A549 (cell line): ENCODE measurements around the gene PRKCE. TPM values are rescaled to one million over a fixed set of nuclear protein-coding genes. Genes with fewer than 3 reads are reported as not detected.

Source experiments
- ATAC-seq, 2 experiments: fragments of 200-7000 bp in 1 of 2; fragments of >200 bp in 1 of 2; cut with Nextera tagmentation in 1 of 2; cut with Tn5 transposase in 1 of 2; 3 replicates each; pipeline versions ENCODE4 v1.8.0 to v1.9.1; 2018 to 2020; ENCODE audit warnings: mild to moderate bottlenecking in 1 of 2, moderate library complexity in 1 of 2
- CTCF ChIA-PET: fragments of 300-600 bp; sonication (Branson Sonifier 250); formaldehyde crosslinking; extraction: SDS; loops from one replicate; lab custom pipeline; 2021; ENCODE audit warnings: antibody characterized with exemption, inconsistent platforms; lab: Yijun Ruan, JAX
- POLR2A ChIA-PET: fragments of 350-600 bp; formaldehyde crosslinking; extraction: SDS; loops from one replicate; lab custom pipeline; 2021; ENCODE audit warnings: antibody characterized with exemption, inconsistent platforms; lab: Yijun Ruan, JAX
- DNase-seq, 2 experiments: peaks; one replicate each; pipeline versions ENCODE4 v3.0.0 to v3.0.0-alpha.2; 2011 to 2016; ENCODE audit warnings: low read depth in 1 of 2, low spot score in 1 of 2
- FAIRE-seq: peaks from 2 replicates; lab custom pipeline; 2011; peaks lifted over from hg19 to GRCh38; lab: Jason Lieb, UNC
- H3K27ac ChIP-seq, 2 experiments: fragments of >200 bp; sonication (Bioruptor Twin); formaldehyde crosslinking; 3 replicates each; pipeline ENCODE4 v1.5.1; 2016 to 2017
- H3K4me1 ChIP-seq: fragments of >200 bp; sonication (Bioruptor Twin); formaldehyde crosslinking; 3 replicates; pipeline ENCODE4 v1.6.1; 2016
- H3K4me2 ChIP-seq: fragments of >200 bp; sonication (Bioruptor Twin); formaldehyde crosslinking; 3 replicates; pipeline ENCODE4 v1.6.1; 2016
- H3K4me3 ChIP-seq: fragments of >200 bp; sonication (Bioruptor Twin); formaldehyde crosslinking; 3 replicates; pipeline ENCODE4 v1.5.1; 2016
- H3K9me3 ChIP-seq: fragments of >200 bp; sonication (Bioruptor Twin); formaldehyde crosslinking; 3 replicates; pipeline ENCODE4 v1.6.1; 2016
- BCL3 ChIP-seq: fragments of >200 bp; sonication (Bioruptor Twin); formaldehyde crosslinking; IDR thresholded peaks from 3 replicates; pipeline ENCODE4 v1.6.1; 2016
- CBX2 ChIP-seq: fragments of 200-600 bp; sonication (generic); IDR thresholded peaks from 2 replicates; pipeline ENCODE4 v1.6.1; 2016; ENCODE audit warnings: low read depth, mild to moderate bottlenecking, borderline replicate concordance
- CEBPB ChIP-seq, 2 experiments: fragments of >200 bp in 1 of 2; sonication (Bioruptor Twin) in 1 of 2; formaldehyde crosslinking in 1 of 2; IDR thresholded peaks; 2 replicates each; pipeline ENCODE4 v1.6.1; 2012 to 2016
- CHD2 ChIP-seq: fragments of 150-350 bp; IDR thresholded peaks from 2 replicates; pipeline ENCODE4 v1.6.1; 2014; ENCODE audit warnings: low read length; ENCODE audit not compliant: partially characterized antibody
- E2F6 ChIP-seq: IDR thresholded peaks from 2 replicates; pipeline ENCODE4 v1.6.1; 2012; ENCODE audit warnings: low read depth, borderline replicate concordance
- EP300 ChIP-seq, 2 experiments: fragments of >200 bp; sonication (Bioruptor Twin); formaldehyde crosslinking; IDR thresholded peaks; 2 replicates in 1 of 2; 3 replicates in 1 of 2; pipeline ENCODE4 v1.6.1; 2016 to 2017
- HEYL ChIP-seq: fragments of 250-450 bp; sonication (Bioruptor Pico); IDR thresholded peaks from 2 replicates; pipeline ENCODE4 v1.8.0; 2021; ENCODE audit warnings: mild to moderate bottlenecking, moderate library complexity
- JUN ChIP-seq, 2 experiments: fragments of >200 bp; sonication (Bioruptor Twin); formaldehyde crosslinking; IDR thresholded peaks; 2 replicates in 1 of 2; 3 replicates in 1 of 2; pipeline ENCODE4 v1.6.1; 2016 to 2017
- JUNB ChIP-seq: fragments of >200 bp; sonication (Bioruptor Twin); formaldehyde crosslinking; IDR thresholded peaks from 2 replicates; pipeline ENCODE4 v1.6.1; 2016
- KDM5A ChIP-seq: fragments of 200-600 bp; sonication (generic); IDR thresholded peaks from 2 replicates; pipeline ENCODE4 v1.6.1; 2016; ENCODE audit warnings: antibody characterized with exemption, mild to moderate bottlenecking
- MAZ ChIP-seq: fragments of 150-350 bp; IDR thresholded peaks from 2 replicates; pipeline ENCODE4 v1.6.1; 2014; ENCODE audit warnings: antibody characterized with exemption, low read depth, low read length, borderline replicate concordance
- NFE2L2 ChIP-seq: fragments of 150-350 bp; conservative IDR thresholded peaks from 2 replicates; pipeline ENCODE4 v1.6.1; 2014; ENCODE audit warnings: low read length
- NR3C1 ChIP-seq: fragments of >200 bp; sonication (Bioruptor Twin); formaldehyde crosslinking; IDR thresholded peaks from 3 replicates; pipeline ENCODE4 v1.6.1; 2017
- REST ChIP-seq: fragments of 200-600 bp; sonication (generic); IDR thresholded peaks from 2 replicates; pipeline ENCODE4 v1.6.1; 2016; ENCODE audit warnings: antibody characterized with exemption, mild to moderate bottlenecking, moderate library complexity
- RNF2 ChIP-seq: fragments of 200-600 bp; sonication (generic); IDR thresholded peaks from 2 replicates; pipeline ENCODE4 v1.6.1; 2016; ENCODE audit warnings: low read depth, mild to moderate bottlenecking, antibody characterized with exemption, moderate library complexity, borderline replicate concordance
- SMC3 ChIP-seq: fragments of >200 bp; sonication (Bioruptor Twin); formaldehyde crosslinking; IDR thresholded peaks from 3 replicates; pipeline ENCODE4 v1.6.1; 2018; ENCODE audit warnings: inconsistent platforms
- SREBF2 ChIP-seq: fragments of 450-650 bp; IDR thresholded peaks from 2 replicates; pipeline ENCODE4 v1.6.1; 2014; ENCODE audit warnings: mild to moderate bottlenecking, moderate library complexity
- TFCP2L1 ChIP-seq: fragments of 250-450 bp; sonication (Bioruptor Pico); IDR thresholded peaks from 2 replicates; pipeline ENCODE4 v1.5.0; 2021; ENCODE audit warnings: mild to moderate bottlenecking
- ZC3H11A ChIP-seq: fragments of 450-650 bp; IDR thresholded peaks from 2 replicates; pipeline ENCODE4 v1.6.1; 2014; ENCODE audit warnings: antibody characterized with exemption, mild to moderate bottlenecking
- ZFP36 ChIP-seq: fragments of 450-650 bp; IDR thresholded peaks from 2 replicates; pipeline ENCODE4 v1.6.1; 2014; ENCODE audit warnings: borderline replicate concordance; ENCODE audit not compliant: partially characterized antibody
- WGBS: methylation state at CpG from one replicate; pipeline ENCODE4 v1.1.6; 2017; ENCODE audit errors: missing lambda C conversion rate; 5-methylcytosine and 5-hydroxymethylcytosine counted together
- polyA plus RNA-seq, 4 experiments: library from polyadenylated mRNA; depleted of rRNA in 3 of 4; stranded (reverse); fragments of >200 nt; fragmentation: RNase III in 1 of 4; extraction: RNeasy Plus Mini Kit Qiagen cat#74134 plus additional on column Dnase treatment in 1 of 4; gene quantifications; 2 replicates in 3 of 4; 3 replicates in 1 of 4; pipeline ENCODE4 v1.2.3, GENCODE V29; 2011 to 2017
- TF ChIP-seq, protein P1 (sequence below): fragments of 250-450 bp; sonication (Bioruptor Pico); IDR thresholded peaks from 2 replicates; pipeline ENCODE4 v1.5.0; 2021; ENCODE audit warnings: mild to moderate bottlenecking, moderate library complexity, borderline replicate concordance
- TF ChIP-seq, protein P2 (sequence below): fragments of 450-650 bp; IDR thresholded peaks from 2 replicates; pipeline ENCODE4 v1.6.1; 2014; ENCODE audit warnings: antibody characterized with exemption
- TF ChIP-seq, protein P3 (sequence below): IDR thresholded peaks from 2 replicates; pipeline ENCODE4 v1.6.1; 2012
- TF ChIP-seq, protein P4 (sequence below): IDR thresholded peaks from 2 replicates; pipeline ENCODE4 v1.6.1; 2012

PRKCE gene
- polyA plus RNA-seq, 2 of the 4 experiments (the other 2 are of a cell fraction), result 11.5 to 12.0 TPM

GRCh38 chr2:46144133-46144800 is 492.8 kb downstream of the PRKCE start:
- no peak for FAIRE-seq
- ATAC-seq, result no peak
- POLR2A ChIA-PET, result no interaction called here
- 97% methylated on average over 6 of the region's 6 CpGs for WGBS
- Histone ChIP-seq H3K9me3 (no peaks in the 10 kb centered on the region), H3K27ac (0 out of 6 replicates have a peak overlapping the region, but pooled peaks of 1 of the 2 experiments have one; percentile 82), H3K4me1 (peaks cover 27% of the 10 kb centered on the region), H3K4me2 (no peak overlapping the region), H3K4me3 (no peak overlapping the region)
- CTCF ChIA-PET, result interaction anchor here (0.6 to 3.6 kb wide), 6 partner anchors 10 to 428 kb away, joined by 3 to 16 read pairs (median 4); no protein-coding TSS in a partner anchor
- TF ChIP-seq KDM5A (no peak), JUN (IDR thresholded peaks at IDR 0.05) (no peak), ZC3H11A (no peak), SMC3 (no peak), E2F6 (no peak), NFE2L2 (no peak), JUNB (no peak)
- TF ChIP-seq, protein P1, sequence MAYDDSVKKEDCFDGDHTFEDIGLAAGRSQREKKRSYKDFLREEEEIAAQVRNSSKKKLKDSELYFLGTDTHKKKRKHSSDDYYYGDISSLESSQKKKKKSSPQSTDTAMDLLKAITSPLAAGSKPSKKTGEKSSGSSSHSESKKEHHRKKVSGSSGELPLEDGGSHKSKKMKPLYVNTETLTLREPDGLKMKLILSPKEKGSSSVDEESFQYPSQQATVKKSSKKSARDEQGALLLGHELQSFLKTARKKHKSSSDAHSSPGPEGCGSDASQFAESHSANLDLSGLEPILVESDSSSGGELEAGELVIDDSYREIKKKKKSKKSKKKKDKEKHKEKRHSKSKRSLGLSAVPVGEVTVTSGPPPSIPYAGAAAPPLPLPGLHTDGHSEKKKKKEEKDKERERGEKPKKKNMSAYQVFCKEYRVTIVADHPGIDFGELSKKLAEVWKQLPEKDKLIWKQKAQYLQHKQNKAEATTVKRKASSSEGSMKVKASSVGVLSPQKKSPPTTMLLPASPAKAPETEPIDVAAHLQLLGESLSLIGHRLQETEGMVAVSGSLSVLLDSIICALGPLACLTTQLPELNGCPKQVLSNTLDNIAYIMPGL (CRISPR knock-in tag), result no peak
- TF ChIP-seq, all 56 proteins: peak for 0
- no peak for DNase-seq

- 78% methylated on average over 5 of the region's 5 CpGs for WGBS
- ChIA-PET CTCF (interaction anchor here (0.8 to 3.6 kb wide), 4 partner anchors 9 to 151 kb away, joined by 3 to 16 read pairs (median 5); no protein-coding TSS in a partner anchor), POLR2A (no interaction called here)
- no peak overlapping the region for H3K27ac ChIP-seq
- no peak overlapping the region for H3K4me2 ChIP-seq
- no peak for DNase-seq
- no peaks in the 10 kb centered on the region for H3K9me3 ChIP-seq
- ATAC-seq, result no peak
- H3K4me1 ChIP-seq, result peaks cover 27% of the 10 kb centered on the region
- no peak for FAIRE-seq
- H3K4me3 ChIP-seq, result no peak overlapping the region
- no peak for TF ChIP-seq CHD2
- TF ChIP-seq RNF2, result no peak
- no peak for TF ChIP-seq SREBF2
- TF ChIP-seq, protein P2, sequence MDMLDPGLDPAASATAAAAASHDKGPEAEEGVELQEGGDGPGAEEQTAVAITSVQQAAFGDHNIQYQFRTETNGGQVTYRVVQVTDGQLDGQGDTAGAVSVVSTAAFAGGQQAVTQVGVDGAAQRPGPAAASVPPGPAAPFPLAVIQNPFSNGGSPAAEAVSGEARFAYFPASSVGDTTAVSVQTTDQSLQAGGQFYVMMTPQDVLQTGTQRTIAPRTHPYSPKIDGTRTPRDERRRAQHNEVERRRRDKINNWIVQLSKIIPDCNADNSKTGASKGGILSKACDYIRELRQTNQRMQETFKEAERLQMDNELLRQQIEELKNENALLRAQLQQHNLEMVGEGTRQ, result no peak
- TF ChIP-seq TFCP2L1, result no peak
- no peak for TF ChIP-seq E2F6
- no peak for TF ChIP-seq BCL3
- no peak for TF ChIP-seq CBX2
- no peak for TF ChIP-seq REST
- TF ChIP-seq, protein P3, sequence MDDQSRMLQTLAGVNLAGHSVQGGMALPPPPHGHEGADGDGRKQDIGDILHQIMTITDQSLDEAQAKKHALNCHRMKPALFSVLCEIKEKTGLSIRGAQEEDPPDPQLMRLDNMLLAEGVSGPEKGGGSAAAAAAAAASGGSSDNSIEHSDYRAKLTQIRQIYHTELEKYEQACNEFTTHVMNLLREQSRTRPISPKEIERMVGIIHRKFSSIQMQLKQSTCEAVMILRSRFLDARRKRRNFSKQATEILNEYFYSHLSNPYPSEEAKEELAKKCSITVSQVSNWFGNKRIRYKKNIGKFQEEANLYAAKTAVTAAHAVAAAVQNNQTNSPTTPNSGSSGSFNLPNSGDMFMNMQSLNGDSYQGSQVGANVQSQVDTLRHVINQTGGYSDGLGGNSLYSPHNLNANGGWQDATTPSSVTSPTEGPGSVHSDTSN, result no peak
- TF ChIP-seq, protein P4, sequence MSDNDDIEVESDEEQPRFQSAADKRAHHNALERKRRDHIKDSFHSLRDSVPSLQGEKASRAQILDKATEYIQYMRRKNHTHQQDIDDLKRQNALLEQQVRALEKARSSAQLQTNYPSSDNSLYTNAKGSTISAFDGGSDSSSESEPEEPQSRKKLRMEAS, result no peak
- TF ChIP-seq NFE2L2, result no peak
- no peak for TF ChIP-seq CEBPB (IDR thresholded peaks at IDR 0.05)
- no peak for TF ChIP-seq EP300 (IDR thresholded peaks at IDR 0.05)
- no peak for TF ChIP-seq ZFP36
- TF ChIP-seq NR3C1, result no peak
- no peak for TF ChIP-seq MAZ
- TF ChIP-seq HEYL (CRISPR knock-in tag), result no peak
Measured at GRCh38 chr2:46145017-46145416, 493.5 kb downstream of the PRKCE start.
